Measurements from ENCODE around the gene BTF3.

DNA sequence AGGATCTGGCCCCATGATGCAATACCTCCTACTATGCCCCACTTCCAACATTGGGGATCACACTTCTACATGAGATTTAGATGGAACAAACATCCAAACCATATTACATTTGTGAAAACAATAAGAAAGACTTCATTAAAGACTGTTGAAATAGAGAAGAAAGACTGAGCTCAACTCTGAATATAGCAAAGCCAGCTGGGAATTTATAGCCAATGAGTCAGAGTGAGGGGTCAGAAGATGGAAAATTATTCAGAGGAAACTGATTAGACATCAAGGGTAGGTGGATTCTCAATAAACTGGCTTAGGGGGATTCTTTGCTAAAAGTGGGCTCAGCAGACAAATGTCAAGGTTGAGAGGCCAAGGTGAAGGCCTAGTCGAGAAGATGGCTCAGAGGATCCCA lies 25.6 kb downstream of the BTF3 start:
- TF ChIP-seq SIN3A (IDR thresholded peaks at IDR 0.05; ENCODE audit: borderline replicate concordance, insufficient read depth, low read depth, low read length) (no peak), POLR2AphosphoS5 (IDR thresholded peaks at IDR 0.05; ENCODE audit: low read depth, low read length) (no peak)

Data from Panc1 (cell line).